ENCODE data around the gene CACNA1B.

GRCh38 chr9:138120072-138120471, 242.5 kb downstream of the CACNA1B start:
- TF ChIP-seq, protein P1, sequence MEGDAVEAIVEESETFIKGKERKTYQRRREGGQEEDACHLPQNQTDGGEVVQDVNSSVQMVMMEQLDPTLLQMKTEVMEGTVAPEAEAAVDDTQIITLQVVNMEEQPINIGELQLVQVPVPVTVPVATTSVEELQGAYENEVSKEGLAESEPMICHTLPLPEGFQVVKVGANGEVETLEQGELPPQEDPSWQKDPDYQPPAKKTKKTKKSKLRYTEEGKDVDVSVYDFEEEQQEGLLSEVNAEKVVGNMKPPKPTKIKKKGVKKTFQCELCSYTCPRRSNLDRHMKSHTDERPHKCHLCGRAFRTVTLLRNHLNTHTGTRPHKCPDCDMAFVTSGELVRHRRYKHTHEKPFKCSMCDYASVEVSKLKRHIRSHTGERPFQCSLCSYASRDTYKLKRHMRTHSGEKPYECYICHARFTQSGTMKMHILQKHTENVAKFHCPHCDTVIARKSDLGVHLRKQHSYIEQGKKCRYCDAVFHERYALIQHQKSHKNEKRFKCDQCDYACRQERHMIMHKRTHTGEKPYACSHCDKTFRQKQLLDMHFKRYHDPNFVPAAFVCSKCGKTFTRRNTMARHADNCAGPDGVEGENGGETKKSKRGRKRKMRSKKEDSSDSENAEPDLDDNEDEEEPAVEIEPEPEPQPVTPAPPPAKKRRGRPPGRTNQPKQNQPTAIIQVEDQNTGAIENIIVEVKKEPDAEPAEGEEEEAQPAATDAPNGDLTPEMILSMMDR (IDR thresholded peaks at IDR 0.05): no peak
- no peak for TF ChIP-seq EP300 (IDR thresholded peaks at IDR 0.05)
